ENCODE data around the gene ARHGAP31. TPM values are rescaled to one million over a fixed set of nuclear protein-coding genes. Genes with fewer than 3 reads are reported as not detected.
"Not testable (repeated sequence)": the region's sequence is repeated elsewhere in the genome, so short reads cannot be mapped to it uniquely, and the experiment has no call there.

ARHGAP31 gene
- total and polyA plus RNA-seq, 2 donors (not counting 1 experiment from before 2014, with no cell fraction given), result 3.5 to 8.1 TPM

DNA sequence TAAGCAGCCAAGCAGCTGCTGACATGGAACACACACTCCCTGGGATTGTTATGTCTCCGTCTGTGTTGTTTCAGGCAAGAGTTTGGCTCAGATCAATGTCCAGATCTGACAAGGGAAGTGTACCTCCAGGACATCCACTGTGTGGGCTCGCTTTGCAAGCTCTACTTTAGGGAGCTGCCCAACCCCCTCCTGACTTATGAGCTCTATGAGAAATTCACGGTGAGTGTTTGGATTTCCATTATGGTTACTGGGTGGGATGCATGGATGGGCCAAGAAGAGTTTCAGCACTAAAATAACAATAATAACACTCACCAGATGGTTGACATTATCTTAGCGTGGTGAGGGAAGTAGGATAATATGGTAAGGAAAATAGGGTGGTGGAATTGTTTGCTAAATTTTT lies 74.1 kb downstream of the ARHGAP31 start:
- no peak overlapping the region for H3K4me3 ChIP-seq (replicated peaks in 1 of 4; ENCODE audit: control extremely low read depth in 1 of 4, insufficient read depth in 1 of 4, low read depth in 3 of 4, low read length in 4 of 4)
- no peaks in the 10 kb centered on the region for H3K9me3 ChIP-seq (ENCODE audit: control insufficient read depth, insufficient read depth, low read depth, low read length)
- H3K4me2 ChIP-seq (ENCODE audit: extremely low read depth, insufficient read depth, low read length), result no peak overlapping the region
- no peak for DNase-seq (ENCODE audit: low read depth in 2 of 2)
- no peak overlapping the region for H3K9ac ChIP-seq (ENCODE audit: insufficient read depth, low read length)
- TF ChIP-seq, protein P1, sequence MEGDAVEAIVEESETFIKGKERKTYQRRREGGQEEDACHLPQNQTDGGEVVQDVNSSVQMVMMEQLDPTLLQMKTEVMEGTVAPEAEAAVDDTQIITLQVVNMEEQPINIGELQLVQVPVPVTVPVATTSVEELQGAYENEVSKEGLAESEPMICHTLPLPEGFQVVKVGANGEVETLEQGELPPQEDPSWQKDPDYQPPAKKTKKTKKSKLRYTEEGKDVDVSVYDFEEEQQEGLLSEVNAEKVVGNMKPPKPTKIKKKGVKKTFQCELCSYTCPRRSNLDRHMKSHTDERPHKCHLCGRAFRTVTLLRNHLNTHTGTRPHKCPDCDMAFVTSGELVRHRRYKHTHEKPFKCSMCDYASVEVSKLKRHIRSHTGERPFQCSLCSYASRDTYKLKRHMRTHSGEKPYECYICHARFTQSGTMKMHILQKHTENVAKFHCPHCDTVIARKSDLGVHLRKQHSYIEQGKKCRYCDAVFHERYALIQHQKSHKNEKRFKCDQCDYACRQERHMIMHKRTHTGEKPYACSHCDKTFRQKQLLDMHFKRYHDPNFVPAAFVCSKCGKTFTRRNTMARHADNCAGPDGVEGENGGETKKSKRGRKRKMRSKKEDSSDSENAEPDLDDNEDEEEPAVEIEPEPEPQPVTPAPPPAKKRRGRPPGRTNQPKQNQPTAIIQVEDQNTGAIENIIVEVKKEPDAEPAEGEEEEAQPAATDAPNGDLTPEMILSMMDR (conservative IDR thresholded peaks at IDR 0.05 in 1 of 2, IDR thresholded peaks at IDR 0.05 in 1 of 2; ENCODE audit: low read depth in 1 of 2, low read length in 2 of 2), result no peak
- TF ChIP-seq EZH2 (IDR thresholded peaks at IDR 0.05; ENCODE audit: low read length, missing control alignments), result no peak
- no peaks in the 10 kb centered on the region for H3K36me3 ChIP-seq (ENCODE audit: control insufficient read depth, insufficient read depth, low read length)
- H3K27ac ChIP-seq (ENCODE audit: insufficient read depth, low read length), result no peak overlapping the region
- H3K27me3 ChIP-seq (ENCODE audit: control insufficient read depth, insufficient read depth, low read length), result no peaks in the 10 kb centered on the region
- H3K4me1 ChIP-seq (ENCODE audit: control insufficient read depth, extremely low read depth, insufficient read depth, low read length), result no peaks in the 10 kb centered on the region
- H4K20me1 ChIP-seq (ENCODE audit: control insufficient read depth, extremely low read depth, insufficient read depth, low read length), result no peaks in the 10 kb centered on the region
- H2AFZ ChIP-seq (ENCODE audit: low read length), result no peak overlapping the region
- H3K79me2 ChIP-seq (ENCODE audit: control insufficient read depth, insufficient read depth, low read length), result no peaks in the 10 kb centered on the region

DNA sequence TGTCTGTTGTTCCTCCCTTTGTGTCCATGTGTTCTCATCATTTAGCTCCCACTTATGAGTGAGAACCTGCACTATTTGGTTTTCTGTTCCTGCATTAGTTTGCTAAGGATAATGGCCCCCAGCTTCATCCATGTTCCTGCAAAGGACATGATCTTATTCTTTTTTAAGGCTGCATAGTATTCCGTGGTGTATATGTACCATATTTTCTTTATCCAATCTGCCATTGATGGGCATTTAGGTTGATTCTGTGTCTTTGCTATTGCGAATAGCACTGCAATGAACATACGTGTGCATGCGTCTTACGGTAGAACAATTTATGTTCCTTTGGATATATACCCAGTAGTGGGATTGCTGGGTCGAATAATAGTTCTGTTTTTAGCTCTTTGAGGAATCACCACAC lies 77.6 kb downstream of the ARHGAP31 start:
- H3K4me2 ChIP-seq (ENCODE audit: extremely low read depth, insufficient read depth, low read length); H3K4me3 ChIP-seq (replicated peaks in 1 of 4; ENCODE audit: control extremely low read depth in 1 of 4, insufficient read depth in 1 of 4, low read depth in 3 of 4, low read length in 4 of 4); H3K79me2 ChIP-seq (ENCODE audit: control insufficient read depth, insufficient read depth, low read length); DNase-seq (ENCODE audit: low read depth in 2 of 2); H2AFZ ChIP-seq (ENCODE audit: low read length); H3K9ac ChIP-seq (ENCODE audit: insufficient read depth, low read length); H3K4me1 ChIP-seq (ENCODE audit: control insufficient read depth, extremely low read depth, insufficient read depth, low read length); H3K27me3 ChIP-seq (ENCODE audit: control insufficient read depth, insufficient read depth, low read length); H3K36me3 ChIP-seq (ENCODE audit: control insufficient read depth, insufficient read depth, low read length); H3K9me3 ChIP-seq (ENCODE audit: control insufficient read depth, insufficient read depth, low read depth, low read length); H4K20me1 ChIP-seq (ENCODE audit: control insufficient read depth, extremely low read depth, insufficient read depth, low read length); H3K27ac ChIP-seq (ENCODE audit: insufficient read depth, low read length): not testable (repeated sequence)

DNA sequence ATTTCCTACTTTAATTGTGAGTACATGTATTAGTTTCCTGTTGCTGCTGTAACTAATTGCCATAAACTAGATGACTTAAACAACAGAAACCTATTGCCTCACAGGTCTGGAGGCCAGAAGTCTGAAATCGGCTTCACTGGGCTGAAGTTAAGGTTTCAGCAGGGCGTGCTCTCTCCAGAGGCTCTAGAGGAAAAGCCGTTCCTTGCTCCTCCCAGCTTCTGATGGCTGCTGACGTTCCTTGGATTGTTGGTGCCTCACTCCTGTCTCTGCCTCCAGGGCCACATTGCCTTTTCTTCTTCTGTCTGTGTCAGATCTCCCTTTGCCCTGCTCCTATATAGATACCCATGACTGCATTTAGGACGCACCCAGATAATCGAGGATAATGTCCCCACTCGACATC lies 80.9 kb downstream of the ARHGAP31 start:
- TF ChIP-seq, protein P1 (conservative IDR thresholded peaks at IDR 0.05 in 1 of 2, IDR thresholded peaks at IDR 0.05 in 1 of 2; ENCODE audit: low read depth in 1 of 2, low read length in 2 of 2), result no peak
- TF ChIP-seq EZH2 (IDR thresholded peaks at IDR 0.05; ENCODE audit: low read length, missing control alignments), result no peak
- no peak overlapping the region for H3K4me3 ChIP-seq (replicated peaks in 1 of 4; ENCODE audit: control extremely low read depth in 1 of 4, insufficient read depth in 1 of 4, low read depth in 3 of 4, low read length in 4 of 4)

More for the DNA sequence above, 80.9 kb downstream of the ARHGAP31 start:
- Histone ChIP-seq H3K27ac (ENCODE audit: insufficient read depth, low read length) (no peak overlapping the region), H2AFZ (ENCODE audit: low read length) (no peak overlapping the region), H3K9ac (ENCODE audit: insufficient read depth, low read length) (no peak overlapping the region), H3K4me1 (ENCODE audit: control insufficient read depth, extremely low read depth, insufficient read depth, low read length) (no peaks in the 10 kb centered on the region), H3K79me2 (ENCODE audit: control insufficient read depth, insufficient read depth, low read length) (no peaks in the 10 kb centered on the region), H3K36me3 (ENCODE audit: control insufficient read depth, insufficient read depth, low read length) (no peaks in the 10 kb centered on the region), H3K4me2 (ENCODE audit: extremely low read depth, insufficient read depth, low read length) (no peak overlapping the region), H3K27me3 (ENCODE audit: control insufficient read depth, insufficient read depth, low read length) (no peaks in the 10 kb centered on the region), H3K9me3 (ENCODE audit: control insufficient read depth, insufficient read depth, low read depth, low read length) (no peaks in the 10 kb centered on the region), H4K20me1 (ENCODE audit: control insufficient read depth, extremely low read depth, insufficient read depth, low read length) (no peaks in the 10 kb centered on the region)
- DNase-seq (ENCODE audit: low read depth in 2 of 2), result no peak
